Smooth muscle cell (in vitro differentiated cells): ENCODE data around the gene CRYBA4. TPM values are rescaled to one million over a fixed set of nuclear protein-coding genes. Genes with fewer than 3 reads are reported as not detected.

Source experiments
- DNase-seq: peaks from one replicate; lab custom pipeline; 2025; ENCODE audit not compliant: unreplicated experiment; lab: John Stamatoyannopoulos, UW
- H2AFZ ChIP-seq: fragments of 200-600 bp; sonication (generic); 2 replicates; pipeline ENCODE4 v1.6.0; 2016; ENCODE audit warnings: antibody characterized with exemption, low read depth, mild to moderate bottlenecking
- H3F3A ChIP-seq: fragments of 200-600 bp; sonication (generic); 2 replicates; pipeline ENCODE4 v1.6.0; 2017; ENCODE audit warnings: antibody characterized with exemption, low read depth
- H3K27ac ChIP-seq: fragments of 200-600 bp; sonication (generic); 2 replicates; pipeline ENCODE4 v1.5.1; 2016; ENCODE audit warnings: low read depth, mild to moderate bottlenecking
- H3K27me3 ChIP-seq: fragments of 200-600 bp; sonication (generic); 2 replicates; pipeline ENCODE4 v1.6.1; 2016; ENCODE audit warnings: low read depth, mild to moderate bottlenecking
- H3K36me3 ChIP-seq: fragments of 200-600 bp; sonication (generic); 2 replicates; pipeline ENCODE4 v1.5.1; 2016; ENCODE audit warnings: low read depth
- H3K4me1 ChIP-seq: fragments of 200-600 bp; sonication (generic); 2 replicates; pipeline ENCODE4 v1.5.1; 2016; ENCODE audit warnings: low read depth
- H3K4me2 ChIP-seq: fragments of 200-600 bp; sonication (generic); 2 replicates; pipeline ENCODE4 v1.6.0; 2016; ENCODE audit warnings: mild to moderate bottlenecking
- H3K4me3 ChIP-seq: fragments of 200-600 bp; sonication (generic); 2 replicates; pipeline ENCODE4 v1.5.1; 2016; ENCODE audit warnings: mild to moderate bottlenecking
- H3K79me2 ChIP-seq: fragments of 200-600 bp; sonication (generic); 2 replicates; pipeline ENCODE4 v1.6.0; 2016; ENCODE audit warnings: low read depth, mild to moderate bottlenecking
- H3K9ac ChIP-seq: fragments of 200-600 bp; sonication (generic); 2 replicates; pipeline ENCODE4 v1.6.0; 2016; ENCODE audit warnings: low read depth
- H3K9me3 ChIP-seq: fragments of 200-600 bp; sonication (generic); replicated peaks from 2 replicates; pipeline ENCODE4 v1.5.1; 2016; ENCODE audit warnings: low read depth
- H4K20me1 ChIP-seq: fragments of 200-600 bp; sonication (generic); 2 replicates; pipeline ENCODE4 v1.6.0; 2016; ENCODE audit warnings: low read depth
- WGBS: methylation state at CpG from one replicate; pipeline ENCODE4 v1.1.7; 2016; ENCODE audit warnings: low lambda C conversion rate; 5-methylcytosine and 5-hydroxymethylcytosine counted together
- polyA plus RNA-seq: library from polyadenylated mRNA; unstranded; fragments of >200 nt; fragmentation: Nextera tagmentation; extraction: Ambion mirVana; gene quantifications from 2 replicates; pipeline ENCODE4 v1.2.1, GENCODE V29; 2016
- total RNA-seq: library from RNA; depleted of rRNA; stranded (reverse); fragments of >200 nt; gene quantifications from 2 replicates; pipeline ENCODE4 v1.2.3, GENCODE V29; 2014
- TF ChIP-seq, protein P1 (sequence below): fragments of 200-600 bp; sonication (generic); IDR thresholded peaks from 2 replicates; pipeline ENCODE4 v1.5.1; 2017; ENCODE audit warnings: borderline replicate concordance, mild to moderate bottlenecking, antibody characterized with exemption; ENCODE audit not compliant: insufficient read depth, poor library complexity, severe bottlenecking

Gene CRYBA4
- total and polyA plus RNA-seq, 2 experiments from 2014 or later = 1.8 to 4.9 TPM

DNA sequence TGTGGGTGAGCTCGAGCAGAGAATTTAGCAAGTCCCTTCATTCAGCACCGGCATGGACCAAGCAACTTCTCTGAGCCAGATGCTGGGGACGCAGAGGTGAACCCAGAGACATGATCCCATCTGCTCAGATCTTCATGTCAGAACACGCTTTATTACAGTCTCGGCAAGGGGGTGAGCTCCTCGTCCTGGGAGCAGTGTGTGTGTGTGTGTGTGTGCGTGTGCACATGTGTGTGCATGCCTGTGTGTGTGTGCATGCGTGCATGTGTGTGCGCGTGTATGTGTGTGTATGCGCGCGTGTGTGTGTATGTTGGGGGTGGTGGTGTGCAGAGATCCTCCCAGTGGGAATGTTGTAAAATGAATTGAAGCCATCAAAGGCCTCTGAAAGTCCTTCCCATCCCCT lies 45.4 kb downstream of the CRYBA4 start:
- WGBS = 83% methylated on average over 13 of the region's 13 CpGs
- Histone ChIP-seq H3K9ac (no peak overlapping the region), H2AFZ (no peak overlapping the region), H3K4me2 (no peak overlapping the region), H3K4me3 (no peak overlapping the region), H3K27me3 (no peaks in the 10 kb centered on the region), H4K20me1 (no peaks in the 10 kb centered on the region), H3K4me1 (peaks cover 8% of the 10 kb centered on the region), H3K79me2 (no peaks in the 10 kb centered on the region), H3K27ac (no peak overlapping the region), H3F3A (no peaks in the 10 kb centered on the region), H3K9me3 (no peaks in the 10 kb centered on the region), H3K36me3 (no peaks in the 10 kb centered on the region)
- no peak for DNase-seq
- TF ChIP-seq, protein P1, sequence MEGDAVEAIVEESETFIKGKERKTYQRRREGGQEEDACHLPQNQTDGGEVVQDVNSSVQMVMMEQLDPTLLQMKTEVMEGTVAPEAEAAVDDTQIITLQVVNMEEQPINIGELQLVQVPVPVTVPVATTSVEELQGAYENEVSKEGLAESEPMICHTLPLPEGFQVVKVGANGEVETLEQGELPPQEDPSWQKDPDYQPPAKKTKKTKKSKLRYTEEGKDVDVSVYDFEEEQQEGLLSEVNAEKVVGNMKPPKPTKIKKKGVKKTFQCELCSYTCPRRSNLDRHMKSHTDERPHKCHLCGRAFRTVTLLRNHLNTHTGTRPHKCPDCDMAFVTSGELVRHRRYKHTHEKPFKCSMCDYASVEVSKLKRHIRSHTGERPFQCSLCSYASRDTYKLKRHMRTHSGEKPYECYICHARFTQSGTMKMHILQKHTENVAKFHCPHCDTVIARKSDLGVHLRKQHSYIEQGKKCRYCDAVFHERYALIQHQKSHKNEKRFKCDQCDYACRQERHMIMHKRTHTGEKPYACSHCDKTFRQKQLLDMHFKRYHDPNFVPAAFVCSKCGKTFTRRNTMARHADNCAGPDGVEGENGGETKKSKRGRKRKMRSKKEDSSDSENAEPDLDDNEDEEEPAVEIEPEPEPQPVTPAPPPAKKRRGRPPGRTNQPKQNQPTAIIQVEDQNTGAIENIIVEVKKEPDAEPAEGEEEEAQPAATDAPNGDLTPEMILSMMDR = no peak

DNA sequence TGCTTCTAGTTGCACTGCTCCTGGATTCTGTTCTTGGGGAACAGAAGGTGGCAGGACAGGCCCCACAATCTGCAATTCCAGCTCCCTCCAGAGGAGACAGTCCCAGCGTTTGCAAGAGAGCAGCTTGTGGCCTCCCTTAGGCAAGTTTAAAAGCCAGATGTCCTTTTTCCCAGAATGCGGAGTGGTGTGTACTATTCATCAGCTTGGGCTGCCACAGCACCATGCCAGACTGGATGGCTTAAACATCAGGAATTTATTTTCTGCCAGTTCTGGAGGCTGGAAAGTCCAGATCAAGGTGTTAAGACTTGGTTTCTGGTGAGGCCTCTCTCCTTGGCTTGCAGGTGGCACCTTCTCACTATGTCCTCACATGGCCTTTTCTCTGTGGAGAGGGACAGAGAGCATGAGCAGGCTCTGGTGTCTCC lies 47.3 kb downstream of the CRYBA4 start:
- H3K36me3 ChIP-seq = no peaks in the 10 kb centered on the region
- H3K4me2 ChIP-seq = no peak overlapping the region
- TF ChIP-seq, protein P1 = peak; percentile 12
- H4K20me1 ChIP-seq = no peaks in the 10 kb centered on the region
- H3K9ac ChIP-seq = no peak overlapping the region
- H3K4me3 ChIP-seq = no peak overlapping the region
- no peak for DNase-seq
- H3K9me3 ChIP-seq = no peaks in the 10 kb centered on the region
- WGBS = 20% methylated on average over 2 of the region's 2 CpGs
- no peaks in the 10 kb centered on the region for H3K79me2 ChIP-seq
- no peak overlapping the region for H3K27ac ChIP-seq
- no peaks in the 10 kb centered on the region for H3F3A ChIP-seq
- H2AFZ ChIP-seq = no peak overlapping the region
- H3K4me1 ChIP-seq = peaks cover 14% of the 10 kb centered on the region
- no peaks in the 10 kb centered on the region for H3K27me3 ChIP-seq

DNA sequence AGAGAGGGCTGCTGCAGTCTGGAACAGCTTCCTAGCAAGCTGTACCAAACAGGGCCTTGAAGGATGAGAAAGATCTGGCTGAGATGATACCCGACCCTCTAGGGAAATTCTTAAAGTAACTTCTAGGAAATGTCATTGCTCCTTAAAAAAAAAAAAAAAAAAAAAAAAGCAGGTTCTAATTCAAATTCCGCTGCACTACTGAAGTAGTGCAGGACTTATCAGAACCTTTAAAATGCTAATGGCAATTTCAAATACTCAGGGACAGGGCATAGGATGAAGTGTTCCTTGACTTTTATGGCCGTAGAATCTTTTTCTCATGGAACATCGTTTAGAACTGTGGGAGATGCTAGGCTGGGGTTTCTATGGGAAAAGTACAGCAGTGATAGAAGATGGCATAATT lies 48.7 kb downstream of the CRYBA4 start:
- H3K27me3 ChIP-seq = no peaks in the 10 kb centered on the region
- no peak overlapping the region for H3K4me2 ChIP-seq
- H3K4me3 ChIP-seq = no peak overlapping the region
- 87% methylated on average over 4 of the region's 4 CpGs for WGBS
- H3K9ac ChIP-seq = no peak overlapping the region
- no peak overlapping the region for H2AFZ ChIP-seq
- no peaks in the 10 kb centered on the region for H3K9me3 ChIP-seq
- H3K4me1 ChIP-seq = peaks cover 11% of the 10 kb centered on the region
- H3K27ac ChIP-seq = no peak overlapping the region
- H3K79me2 ChIP-seq = peaks cover 5% of the 10 kb centered on the region
- H4K20me1 ChIP-seq = no peaks in the 10 kb centered on the region
- DNase-seq = no peak
- TF ChIP-seq, protein P1 = no peak
- no peaks in the 10 kb centered on the region for H3F3A ChIP-seq
- H3K36me3 ChIP-seq = no peaks in the 10 kb centered on the region

DNA sequence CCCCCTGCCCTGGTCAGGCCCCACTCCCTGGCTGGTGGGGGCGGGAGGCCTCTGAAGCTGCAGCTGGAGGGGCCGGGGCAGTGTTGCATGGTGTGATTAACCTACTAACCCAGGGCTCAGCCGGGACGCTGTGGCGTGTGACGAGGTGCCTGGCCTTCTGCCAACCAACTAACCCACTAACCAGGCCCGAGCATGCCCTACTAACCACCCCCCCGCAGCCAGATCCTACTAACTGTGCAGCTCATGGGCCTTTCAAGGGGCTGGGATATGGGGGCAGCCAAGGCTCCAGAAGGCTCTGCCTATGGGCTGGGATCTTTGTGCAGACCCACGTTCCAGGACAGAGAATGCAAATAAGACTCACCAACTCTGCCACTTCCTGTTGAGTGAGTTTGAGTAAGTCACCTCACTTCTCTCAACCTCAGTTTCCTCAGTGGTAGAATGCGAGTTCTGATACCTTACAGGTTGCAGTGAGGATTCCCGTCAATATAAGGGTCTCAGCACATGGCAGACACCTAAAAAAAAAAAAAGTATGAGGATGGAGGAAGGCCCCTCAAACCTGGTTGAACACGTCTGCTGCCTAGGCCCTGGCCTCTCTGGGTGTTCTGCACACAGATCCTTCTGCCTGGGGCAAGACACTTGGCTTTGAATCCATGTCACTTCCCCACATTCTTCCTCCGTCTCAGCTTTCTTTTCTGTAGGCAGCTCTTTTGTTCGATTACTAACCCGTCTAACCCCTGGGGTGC lies 49.7 kb downstream of the CRYBA4 start:
- DNase-seq = no peak
- 88% methylated on average over 15 of the region's 15 CpGs for WGBS

More for the DNA sequence above, 49.7 kb downstream of the CRYBA4 start:
- H3K9me3 ChIP-seq = no peaks in the 10 kb centered on the region
- no peak overlapping the region for H3K9ac ChIP-seq
- no peak overlapping the region for H3K4me3 ChIP-seq
- H3F3A ChIP-seq = no peaks in the 10 kb centered on the region
- H3K27me3 ChIP-seq = no peaks in the 10 kb centered on the region
- TF ChIP-seq, protein P1 = no peak
- no peak overlapping the region for H3K27ac ChIP-seq
- peaks cover 11% of the 10 kb centered on the region for H3K4me1 ChIP-seq
- H3K36me3 ChIP-seq = no peaks in the 10 kb centered on the region
- no peaks in the 10 kb centered on the region for H4K20me1 ChIP-seq
- no peak overlapping the region for H3K4me2 ChIP-seq
- no peak overlapping the region for H2AFZ ChIP-seq
- peaks cover 5% of the 10 kb centered on the region for H3K79me2 ChIP-seq
